Astrocyte of the spinal cord (primary cell): ENCODE results near the gene ST6GALNAC3.

Experiments
- DNase-seq: peaks from one replicate; pipeline ENCODE4 v3.0.0; 2011; ENCODE audit warnings: low read depth, low spot score
- H3K4me3 ChIP-seq: 2 replicates; pipeline ENCODE4 v1.5.1; 2011; ENCODE audit warnings: low read depth, mild to moderate bottlenecking, low read length, moderate library complexity
- in situ Hi-C: cut with HindIII; loops from 2 replicates; pipeline ENCODE4 v1.10.0; 2017; ENCODE audit warnings: low sequenced_read_pairs
- TF ChIP-seq, protein P1 (sequence below): IDR thresholded peaks from 2 replicates; pipeline ENCODE4 v1.5.1; 2012; ENCODE audit warnings: low read depth, mild to moderate bottlenecking, low read length, inconsistent platforms

ST6GALNAC3 gene

DNA sequence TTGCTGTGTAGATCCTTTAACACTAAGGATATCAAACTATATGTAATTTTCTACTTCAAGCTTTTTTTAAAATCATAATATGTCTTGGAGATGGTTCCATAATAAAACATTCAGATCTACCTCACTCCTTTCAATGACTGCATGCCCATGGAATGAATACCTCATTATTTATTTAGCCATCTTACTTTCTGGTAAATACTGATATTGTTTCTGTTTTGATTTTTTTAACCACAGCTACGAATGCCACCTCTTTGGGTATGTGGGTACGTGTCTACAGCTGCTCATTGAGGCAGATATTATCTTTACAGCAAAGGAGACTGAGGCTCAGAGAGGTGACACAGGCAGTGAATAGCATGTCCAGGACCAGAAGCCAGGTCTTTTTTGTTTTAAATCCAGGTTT lies 215.7 kb downstream of the ST6GALNAC3 start:
- DNase-seq = no peak
- in situ Hi-C loops = no loop called here
- no peak overlapping the region for H3K4me3 ChIP-seq
- TF ChIP-seq, protein P1, sequence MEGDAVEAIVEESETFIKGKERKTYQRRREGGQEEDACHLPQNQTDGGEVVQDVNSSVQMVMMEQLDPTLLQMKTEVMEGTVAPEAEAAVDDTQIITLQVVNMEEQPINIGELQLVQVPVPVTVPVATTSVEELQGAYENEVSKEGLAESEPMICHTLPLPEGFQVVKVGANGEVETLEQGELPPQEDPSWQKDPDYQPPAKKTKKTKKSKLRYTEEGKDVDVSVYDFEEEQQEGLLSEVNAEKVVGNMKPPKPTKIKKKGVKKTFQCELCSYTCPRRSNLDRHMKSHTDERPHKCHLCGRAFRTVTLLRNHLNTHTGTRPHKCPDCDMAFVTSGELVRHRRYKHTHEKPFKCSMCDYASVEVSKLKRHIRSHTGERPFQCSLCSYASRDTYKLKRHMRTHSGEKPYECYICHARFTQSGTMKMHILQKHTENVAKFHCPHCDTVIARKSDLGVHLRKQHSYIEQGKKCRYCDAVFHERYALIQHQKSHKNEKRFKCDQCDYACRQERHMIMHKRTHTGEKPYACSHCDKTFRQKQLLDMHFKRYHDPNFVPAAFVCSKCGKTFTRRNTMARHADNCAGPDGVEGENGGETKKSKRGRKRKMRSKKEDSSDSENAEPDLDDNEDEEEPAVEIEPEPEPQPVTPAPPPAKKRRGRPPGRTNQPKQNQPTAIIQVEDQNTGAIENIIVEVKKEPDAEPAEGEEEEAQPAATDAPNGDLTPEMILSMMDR = no peak

- H3K4me3 ChIP-seq = no peak overlapping the region
- in situ Hi-C loops = no loop called here
- no peak for DNase-seq
- TF ChIP-seq, protein P1 = no peak
These were observed 216.6 kb downstream of the ST6GALNAC3 start for GRCh38 chr1:76291191-76291590.

GRCh38 chr1:76291737-76292136 lies 217.2 kb downstream of the ST6GALNAC3 start:
- in situ Hi-C loops = no loop called here
- DNase-seq = no peak
- TF ChIP-seq, protein P1 = no peak
- no peak overlapping the region for H3K4me3 ChIP-seq

- TF ChIP-seq, protein P1 = no peak
- H3K4me3 ChIP-seq = no peak overlapping the region
- no peak for DNase-seq
- in situ Hi-C loops = no loop called here
These were observed 218.1 kb downstream of the ST6GALNAC3 start for GRCh38 chr1:76292418-76293184.

GRCh38 chr1:76293831-76294230 lies 219.3 kb downstream of the ST6GALNAC3 start:
- in situ Hi-C loops = no loop called here
- DNase-seq = no peak
- no peak overlapping the region for H3K4me3 ChIP-seq
- TF ChIP-seq, protein P1 = no peak

DNA sequence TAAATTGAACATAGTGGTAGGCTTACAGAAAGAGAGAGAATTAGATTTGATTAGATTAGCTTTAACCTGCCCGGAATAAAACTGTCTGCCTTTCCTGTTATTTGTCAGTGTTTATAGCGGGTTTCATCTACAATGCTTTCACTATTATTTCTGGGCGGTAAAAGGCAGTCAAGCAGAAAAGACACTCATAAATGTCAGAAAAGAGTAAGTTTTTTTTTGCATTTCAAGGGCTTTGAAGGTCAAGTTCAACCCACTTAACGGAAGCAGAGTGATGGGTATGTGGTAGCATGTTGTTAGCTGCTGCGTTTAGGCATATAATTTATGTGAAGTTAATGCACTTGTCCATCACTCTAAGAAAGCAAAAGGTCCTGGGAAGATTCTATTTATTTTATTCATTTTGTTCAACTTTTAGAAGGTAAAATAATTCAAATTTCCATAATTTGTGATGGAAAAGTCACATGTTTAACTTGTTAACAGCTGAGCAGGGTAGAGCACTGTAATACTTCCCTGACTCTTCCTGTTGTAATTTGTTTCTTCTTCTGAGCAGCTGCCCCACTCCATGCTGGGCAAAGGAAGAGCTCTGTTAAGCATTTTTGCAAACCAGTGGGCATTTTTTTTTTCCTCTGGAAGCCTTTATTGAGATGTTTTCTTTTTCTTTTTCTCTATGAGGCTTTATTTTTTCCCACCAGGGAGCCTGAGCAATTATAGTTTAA lies 220.1 kb downstream of the ST6GALNAC3 start:
- TF ChIP-seq, protein P1 = no peak
- H3K4me3 ChIP-seq = no peak overlapping the region
- no peak for DNase-seq
- in situ Hi-C loops = no loop called here
